Stimulated activated CD8-positive, alpha-beta memory T cell treated with anti-CD3 and anti-CD28 coated beads, Interleukin-15, amount 100 ng/mL, for 4 hours (primary cell): ENCODE data around the gene ARHGAP28.

ENCODE experiments used
- DNase-seq, 2 donors: peaks; one replicate each; pipeline ENCODE4 v3.0.0-alpha.2; 2020; ENCODE audit warnings: low read depth in 2 of 2

ARHGAP28 gene

GRCh38 chr18:6961331-6961730 is 231.8 kb downstream of the ARHGAP28 start:
- no peak for DNase-seq

DNA sequence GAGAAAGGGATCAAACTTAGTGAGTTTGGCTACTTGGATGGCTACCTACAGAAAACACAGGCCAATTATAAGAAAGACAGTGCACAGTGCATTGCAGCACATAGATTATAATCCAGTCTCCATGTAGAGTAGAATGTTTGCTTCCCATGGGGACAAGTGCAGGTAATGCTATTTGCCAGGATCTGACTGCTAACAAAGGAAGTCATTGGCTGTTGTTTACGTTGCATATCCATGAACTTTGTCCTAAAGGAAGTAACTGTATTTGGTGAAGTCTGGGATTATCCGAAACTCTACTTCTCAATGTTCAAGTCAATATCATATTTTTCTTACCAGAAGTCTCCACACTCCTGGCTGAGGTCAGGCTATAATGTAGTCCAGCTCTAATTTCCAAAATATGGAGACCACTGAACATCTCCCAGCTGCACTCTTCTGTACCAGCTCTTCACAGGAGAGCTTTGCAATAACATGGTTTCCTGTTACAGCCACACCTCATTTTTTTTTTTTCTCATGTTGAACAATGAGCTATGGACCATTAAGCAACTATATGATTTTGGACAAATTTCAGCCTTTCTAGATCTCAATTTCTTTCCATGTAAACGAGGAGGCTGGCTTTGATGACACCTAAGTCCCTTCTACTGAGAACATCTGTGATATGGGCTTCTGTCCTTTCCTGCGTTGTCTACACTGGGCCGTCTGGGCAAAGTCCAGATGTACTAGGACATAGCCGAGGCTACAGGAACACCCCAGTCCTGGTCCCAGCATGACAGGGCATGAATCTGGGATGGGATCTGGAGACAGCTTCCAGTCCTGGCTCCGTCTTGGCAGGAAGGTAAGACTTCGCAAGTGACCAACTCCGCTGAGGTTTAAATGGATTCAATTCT is 233.3 kb downstream of the ARHGAP28 start:
- no peak for DNase-seq

GRCh38 chr18:6963452-6964097 is 234.1 kb downstream of the ARHGAP28 start:
- no peak for DNase-seq
